Body of pancreas (tissue), 4 donors: ENCODE measurements around the gene ENO2. TPM values are rescaled to one million over a fixed set of nuclear protein-coding genes. Genes with fewer than 3 reads are reported as not detected.

Experiments used
- ATAC-seq: fragments of 150-250 bp; one replicate; pipeline ENCODE4 v1.9.1; 2016
- DNase-seq, 4 donors: peaks; one replicate each; pipeline ENCODE4 v3.0.0-alpha.2; 2019
- H3K27ac ChIP-seq, 4 donors: fragments of 200-600 bp; sonication (generic); 1 replicate in 3 of 4; 2 replicates in 1 of 4; pipeline versions ENCODE4 v1.5.1 to v1.6.1; 2016 to 2019; ENCODE audit warnings: mild to moderate bottlenecking in 1 of 4, mixed read lengths in 1 of 4, moderate library complexity in 1 of 4
- H3K27me3 ChIP-seq, 2 donors: fragments of 200-600 bp; sonication (generic); one replicate each; pipeline ENCODE4 v1.6.0; 2016; ENCODE audit warnings: mild to moderate bottlenecking in 1 of 2
- H3K36me3 ChIP-seq, 2 donors: fragments of 200-600 bp; sonication (generic); replicated peaks in 1 of 2; 2 replicates each; pipeline ENCODE4 v1.5.1; 2016; ENCODE audit warnings: low read depth in 2 of 2; ENCODE audit not compliant: insufficient read depth in 1 of 2
- H3K4me1 ChIP-seq: fragments of 200-600 bp; sonication (generic); one replicate; pipeline ENCODE4 v1.6.0; 2016
- H3K4me3 ChIP-seq, 2 donors: fragments of 200-600 bp; sonication (generic); 1 replicate in 1 of 2; 2 replicates in 1 of 2; pipeline ENCODE4 v1.5.1; 2016 to 2019
- H3K9me3 ChIP-seq, 3 donors: fragments of 200-600 bp; sonication (generic); 1 replicate in 2 of 3; 2 replicates in 1 of 3; pipeline ENCODE4 v1.5.1; 2016
- POLR2A ChIP-seq, 3 donors: fragments of 450-650 bp; IDR thresholded peaks; one replicate each; pipeline ENCODE4 v1.6.1; 2016; ENCODE audit warnings: antibody characterized with exemption in 3 of 3, mild to moderate bottlenecking in 2 of 3
- WGBS, 2 donors: methylation state at CpG; one replicate each; pipeline ENCODE4 v1.1.5; 2017; 5-methylcytosine and 5-hydroxymethylcytosine counted together
- intact Hi-C: fragments of 100-400 bp; cut with DNase I; formaldehyde crosslinking; loops from one replicate; pipeline ENCODE4 v1.15.1; 2023
- total RNA-seq, 2 donors: library from RNA; depleted of rRNA; stranded (reverse); fragments of >200 nt; gene quantifications; one replicate each; pipeline ENCODE4 v1.1.0, GENCODE V29; 2016
- TF ChIP-seq, protein P1 (sequence below), 7 experiments: fragments of 450-650 bp in 4 of 7; fragments of 200-600 bp in 3 of 7; sonication (generic) in 3 of 7; IDR thresholded peaks; one replicate each; pipeline ENCODE4 v1.5.1; 2016 to 2019; ENCODE audit warnings: antibody characterized with exemption in 7 of 7

ENO2 gene
- total RNA-seq, 2 donors from 2014 or later, result 4.4 to 11.9 TPM

DNA sequence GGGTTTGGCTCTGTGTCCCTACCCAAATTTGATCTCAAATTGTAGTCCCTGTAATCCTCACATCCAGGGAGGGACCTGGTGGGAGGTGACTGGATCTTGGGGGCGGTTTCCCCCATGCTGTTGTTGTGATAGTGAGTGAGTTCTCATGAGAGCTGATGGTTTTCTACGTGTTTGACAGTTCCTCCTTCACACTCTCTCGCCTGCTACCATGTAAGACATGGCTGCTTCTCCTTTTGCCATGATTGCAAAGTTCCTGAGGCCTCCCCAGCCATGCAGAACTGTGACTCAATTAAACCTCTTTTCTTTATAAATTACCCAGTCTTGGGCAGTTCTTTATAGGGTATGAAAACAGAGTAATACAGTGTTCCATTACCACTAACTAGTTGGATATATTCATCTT, 20.1 kb upstream of the ENO2 start:
- intact Hi-C loops, result no loop called here
- WGBS, 2 donors, result 59 to 78% methylated on average over 3 of the region's 3 CpGs
- no peak for DNase-seq
- Histone ChIP-seq H3K27ac (no peak overlapping the region), H3K4me1 (peaks cover 13% of the 10 kb centered on the region), H3K27me3 (no peaks in the 10 kb centered on the region), H3K36me3 (no peaks in the 10 kb centered on the region), H3K4me3 (no peak overlapping the region), H3K9me3 (no peaks in the 10 kb centered on the region)
- ATAC-seq, result no peak
- TF ChIP-seq, protein P1, sequence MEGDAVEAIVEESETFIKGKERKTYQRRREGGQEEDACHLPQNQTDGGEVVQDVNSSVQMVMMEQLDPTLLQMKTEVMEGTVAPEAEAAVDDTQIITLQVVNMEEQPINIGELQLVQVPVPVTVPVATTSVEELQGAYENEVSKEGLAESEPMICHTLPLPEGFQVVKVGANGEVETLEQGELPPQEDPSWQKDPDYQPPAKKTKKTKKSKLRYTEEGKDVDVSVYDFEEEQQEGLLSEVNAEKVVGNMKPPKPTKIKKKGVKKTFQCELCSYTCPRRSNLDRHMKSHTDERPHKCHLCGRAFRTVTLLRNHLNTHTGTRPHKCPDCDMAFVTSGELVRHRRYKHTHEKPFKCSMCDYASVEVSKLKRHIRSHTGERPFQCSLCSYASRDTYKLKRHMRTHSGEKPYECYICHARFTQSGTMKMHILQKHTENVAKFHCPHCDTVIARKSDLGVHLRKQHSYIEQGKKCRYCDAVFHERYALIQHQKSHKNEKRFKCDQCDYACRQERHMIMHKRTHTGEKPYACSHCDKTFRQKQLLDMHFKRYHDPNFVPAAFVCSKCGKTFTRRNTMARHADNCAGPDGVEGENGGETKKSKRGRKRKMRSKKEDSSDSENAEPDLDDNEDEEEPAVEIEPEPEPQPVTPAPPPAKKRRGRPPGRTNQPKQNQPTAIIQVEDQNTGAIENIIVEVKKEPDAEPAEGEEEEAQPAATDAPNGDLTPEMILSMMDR (IDR thresholded peaks at IDR 0.05), result no peak
- TF ChIP-seq POLR2A (IDR thresholded peaks at IDR 0.05), result no peak

DNA sequence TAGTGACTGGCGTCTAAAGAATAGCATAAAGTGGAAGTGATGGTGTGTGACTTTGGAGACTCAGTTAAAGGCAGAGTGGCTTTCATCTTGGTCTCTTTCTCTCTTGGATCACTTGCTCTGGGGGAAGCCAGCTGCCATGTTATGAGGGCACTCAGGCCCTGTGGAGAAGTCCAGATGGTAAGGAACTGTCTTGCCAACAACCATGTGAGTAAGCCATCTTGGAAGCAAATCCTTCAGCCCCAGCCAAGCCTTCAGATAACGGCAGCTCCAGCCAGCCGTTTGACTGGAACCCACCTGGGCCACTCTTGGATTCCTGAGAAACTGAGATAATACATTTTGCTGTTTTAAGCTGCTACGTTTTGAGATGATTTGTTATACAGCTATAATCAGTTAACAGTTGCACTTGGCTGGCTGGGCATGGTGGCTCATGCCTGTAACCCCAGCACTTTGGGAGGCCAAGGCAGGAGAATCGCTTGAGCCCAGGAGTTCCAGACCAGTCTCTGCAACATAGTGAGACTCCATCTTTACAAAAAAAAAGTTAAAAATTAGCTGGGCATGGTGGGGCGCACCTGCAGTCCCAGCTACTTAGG, 17.4 kb upstream of the ENO2 start:
- intact Hi-C loops, result no loop called here
- 62 to 67% methylated on average over 6 of the region's 6 CpGs for WGBS, 2 donors
- TF ChIP-seq, protein P1 (IDR thresholded peaks at IDR 0.05), result no peak
- no peak for TF ChIP-seq POLR2A (IDR thresholded peaks at IDR 0.05)
- ATAC-seq (peak; percentile 23), DNase-seq (peak in 2 of 4 donors; percentile 21 to 63)
- H3K27me3 ChIP-seq, result no peaks in the 10 kb centered on the region
- H3K9me3 ChIP-seq, result no peaks in the 10 kb centered on the region
- no peak overlapping the region for H3K4me3 ChIP-seq
- no peaks in the 10 kb centered on the region for H3K36me3 ChIP-seq
- peaks cover 15% of the 10 kb centered on the region for H3K4me1 ChIP-seq
- H3K27ac ChIP-seq, result no peak overlapping the region

DNA sequence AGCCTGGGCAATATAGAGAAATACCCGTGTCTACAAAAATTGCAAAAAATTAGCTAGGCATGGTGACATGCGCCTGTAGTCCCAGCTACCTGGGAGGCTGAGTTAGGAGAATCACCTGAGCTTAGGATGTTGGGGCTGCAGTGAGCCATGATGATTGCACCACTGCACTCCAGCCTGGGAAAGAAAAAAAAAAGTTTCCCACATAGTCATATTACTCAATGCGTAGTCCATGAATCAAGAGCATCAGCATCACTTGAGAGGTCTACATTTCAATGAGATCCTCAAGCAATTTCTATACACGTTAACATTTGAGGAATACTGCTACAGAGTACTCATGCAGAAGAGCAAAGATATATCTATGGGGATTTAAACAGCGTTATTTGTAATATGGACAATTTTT, 15.0 kb upstream of the ENO2 start:
- WGBS, 2 donors, result 65 to 70% methylated on average over 5 of the region's 5 CpGs
- Histone ChIP-seq H3K4me1 (peaks cover 21% of the 10 kb centered on the region), H3K9me3 (no peaks in the 10 kb centered on the region), H3K36me3 (no peaks in the 10 kb centered on the region), H3K27ac (peak overlapping the region in 1 of 4 donors; percentile 78), H3K27me3 (no peaks in the 10 kb centered on the region), H3K4me3 (no peak overlapping the region)
- DNase-seq (no peak), ATAC-seq (no peak)
- intact Hi-C loops, result no loop called here
- no peak for TF ChIP-seq POLR2A (IDR thresholded peaks at IDR 0.05)
- TF ChIP-seq, protein P1 (IDR thresholded peaks at IDR 0.05), result no peak

DNA sequence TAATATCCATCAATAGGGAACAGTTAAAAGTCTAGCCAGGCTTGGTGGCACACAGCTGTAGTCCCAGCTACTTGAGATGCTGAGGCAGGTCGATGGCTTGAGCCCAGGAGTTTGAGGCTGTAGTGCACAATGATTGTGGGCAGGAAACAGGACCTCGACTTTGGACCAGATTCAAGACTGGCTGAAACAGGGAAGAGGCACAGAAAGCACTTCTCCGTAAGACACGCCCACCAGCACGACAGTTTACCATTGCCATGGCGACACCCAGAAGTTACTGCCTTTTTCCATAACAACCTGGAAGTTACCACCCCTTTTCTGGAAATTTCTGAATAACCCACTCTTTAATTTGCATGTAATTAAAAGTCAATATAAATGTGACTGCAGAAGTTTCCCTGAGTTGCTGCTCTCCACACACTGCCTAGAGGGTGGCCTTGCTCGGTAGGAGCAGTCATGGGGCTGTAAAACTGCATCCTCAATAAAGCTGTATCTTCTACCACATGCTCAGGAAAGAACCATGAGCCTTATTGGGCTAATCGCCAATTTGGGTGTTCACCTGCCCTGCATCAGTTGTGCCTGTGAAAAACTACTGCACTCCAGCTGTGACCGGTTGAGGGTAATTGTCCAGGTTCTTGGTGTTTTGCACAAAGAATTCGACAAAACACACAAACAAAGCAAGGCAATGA, 14.4 kb upstream of the ENO2 start:
- Histone ChIP-seq H3K4me3 (no peak overlapping the region), H3K9me3 (no peaks in the 10 kb centered on the region), H3K27me3 (no peaks in the 10 kb centered on the region), H3K36me3 (no peaks in the 10 kb centered on the region), H3K4me1 (peaks cover 23% of the 10 kb centered on the region), H3K27ac (peak overlapping the region; percentile 52 to 78 (median 58))
- TF ChIP-seq, protein P1 (IDR thresholded peaks at IDR 0.05), result no peak
- TF ChIP-seq POLR2A (IDR thresholded peaks at IDR 0.05), result peak in 2 of 3 donors; percentile 41 to 46
- DNase-seq (peak; percentile 76 to 90 (median 82)), ATAC-seq (peak; percentile 52)
- intact Hi-C loops, result no loop called here
- 23 to 26% methylated on average over 10 of the region's 10 CpGs for WGBS, 2 donors
